Stimulated activated naive CD8-positive, alpha-beta T cell treated with anti-CD3 and anti-CD28 coated beads, Interleukin-15, amount 100 ng/mL, for 72 hours (primary cell): ENCODE measurements around the gene HES7.

Experiments
- ATAC-seq: fragments of 150-1000 bp; cut with Tn5 transposase; 2 replicates; pipeline ENCODE4 v1.10.0; 2021; ENCODE audit warnings: mild to moderate bottlenecking, moderate library complexity
- DNase-seq, 2 donors: peaks; one replicate each; pipeline ENCODE4 v3.0.0; 2021 to 2022
- H3K27ac Mint-ChIP-seq, 2 donors: one replicate each; pipeline ENCODE4 v1.8.0; 2022; ENCODE audit warnings: mild to moderate bottlenecking in 2 of 2, mixed read lengths in 2 of 2, moderate library complexity in 2 of 2
- H3K27me3 Mint-ChIP-seq: one replicate; pipeline ENCODE4 v1.8.0; 2022; ENCODE audit warnings: mixed read lengths
- H3K4me1 Mint-ChIP-seq: one replicate; pipeline ENCODE4 v1.8.0; 2022; ENCODE audit warnings: mild to moderate bottlenecking, mixed read lengths
- H3K4me3 Mint-ChIP-seq, 2 donors: one replicate each; pipeline ENCODE4 v1.8.0; 2022; ENCODE audit warnings: mild to moderate bottlenecking in 2 of 2, mixed read lengths in 2 of 2, moderate library complexity in 1 of 2
- H3K9me3 Mint-ChIP-seq, 2 donors: one replicate each; pipeline ENCODE4 v1.8.0; 2022; ENCODE audit warnings: mixed read lengths in 2 of 2

Gene HES7

GRCh38 chr17:8150194-8151119, 26.6 kb upstream of the HES7 start:
- H3K4me1 Mint-ChIP-seq = peaks cover 42% of the 10 kb centered on the region
- DNase-seq (no peak), ATAC-seq (no peak)
- peak overlapping the region; percentile 54 to 85 for H3K27ac Mint-ChIP-seq
- H3K4me3 Mint-ChIP-seq = peak overlapping the region in 1 of 2 donors; percentile 60
- H3K27me3 Mint-ChIP-seq = no peaks in the 10 kb centered on the region
- H3K9me3 Mint-ChIP-seq = no peaks in the 10 kb centered on the region

GRCh38 chr17:8149419-8150193, 25.7 kb upstream of the HES7 start:
- Mint-ChIP-seq H3K27ac (peak overlapping the region; percentile 33 to 54), H3K27me3 (no peaks in the 10 kb centered on the region), H3K4me1 (peaks cover 42% of the 10 kb centered on the region), H3K4me3 (peak overlapping the region in 1 of 2 donors; percentile 21), H3K9me3 (no peaks in the 10 kb centered on the region)
- ATAC-seq (no peak), DNase-seq (no peak)

DNA sequence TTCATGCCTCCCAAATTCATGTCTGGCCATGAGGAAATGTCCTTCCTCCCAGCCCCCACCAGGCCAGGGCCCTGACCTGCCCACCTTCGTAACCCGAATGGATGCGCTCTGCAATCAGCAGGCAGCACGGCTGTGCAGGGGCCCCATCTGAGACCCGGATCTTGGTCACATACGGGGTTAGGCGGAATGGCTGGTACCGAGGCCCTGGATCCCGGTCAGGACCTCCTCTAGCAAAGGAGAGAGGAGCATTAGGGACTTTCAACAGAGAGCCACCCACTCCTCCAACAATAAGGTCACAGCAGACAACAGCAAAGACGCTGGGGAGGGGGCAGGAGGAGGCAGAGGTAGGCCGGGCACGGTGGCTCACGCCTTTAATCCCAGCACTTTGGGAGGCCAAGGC, 24.7 kb upstream of the HES7 start:
- H3K27me3 Mint-ChIP-seq = no peaks in the 10 kb centered on the region
- H3K4me3 Mint-ChIP-seq = no peak overlapping the region
- peak overlapping the region in 1 of 2 donors; percentile 93 for H3K27ac Mint-ChIP-seq
- ATAC-seq (no peak), DNase-seq (no peak)
- peaks cover 42% of the 10 kb centered on the region for H3K4me1 Mint-ChIP-seq
- no peaks in the 10 kb centered on the region for H3K9me3 Mint-ChIP-seq

- Mint-ChIP-seq H3K9me3 (no peaks in the 10 kb centered on the region), H3K4me3 (no peak overlapping the region), H3K27me3 (no peaks in the 10 kb centered on the region), H3K4me1 (peaks cover 42% of the 10 kb centered on the region), H3K27ac (peak overlapping the region in 1 of 2 donors; percentile 93)
- no peak for ATAC-seq
- DNase-seq = no peak
These were observed 24.0 kb upstream of the HES7 start for GRCh38 chr17:8147805-8148404.

- Mint-ChIP-seq H3K27me3 (no peaks in the 10 kb centered on the region), H3K27ac (peak overlapping the region in 1 of 2 donors; percentile 90), H3K4me1 (peaks cover 42% of the 10 kb centered on the region), H3K9me3 (no peaks in the 10 kb centered on the region), H3K4me3 (no peak overlapping the region)
- DNase-seq = no peak
- ATAC-seq = no peak
These were observed 23.4 kb upstream of the HES7 start for GRCh38 chr17:8147141-8147804.

DNA sequence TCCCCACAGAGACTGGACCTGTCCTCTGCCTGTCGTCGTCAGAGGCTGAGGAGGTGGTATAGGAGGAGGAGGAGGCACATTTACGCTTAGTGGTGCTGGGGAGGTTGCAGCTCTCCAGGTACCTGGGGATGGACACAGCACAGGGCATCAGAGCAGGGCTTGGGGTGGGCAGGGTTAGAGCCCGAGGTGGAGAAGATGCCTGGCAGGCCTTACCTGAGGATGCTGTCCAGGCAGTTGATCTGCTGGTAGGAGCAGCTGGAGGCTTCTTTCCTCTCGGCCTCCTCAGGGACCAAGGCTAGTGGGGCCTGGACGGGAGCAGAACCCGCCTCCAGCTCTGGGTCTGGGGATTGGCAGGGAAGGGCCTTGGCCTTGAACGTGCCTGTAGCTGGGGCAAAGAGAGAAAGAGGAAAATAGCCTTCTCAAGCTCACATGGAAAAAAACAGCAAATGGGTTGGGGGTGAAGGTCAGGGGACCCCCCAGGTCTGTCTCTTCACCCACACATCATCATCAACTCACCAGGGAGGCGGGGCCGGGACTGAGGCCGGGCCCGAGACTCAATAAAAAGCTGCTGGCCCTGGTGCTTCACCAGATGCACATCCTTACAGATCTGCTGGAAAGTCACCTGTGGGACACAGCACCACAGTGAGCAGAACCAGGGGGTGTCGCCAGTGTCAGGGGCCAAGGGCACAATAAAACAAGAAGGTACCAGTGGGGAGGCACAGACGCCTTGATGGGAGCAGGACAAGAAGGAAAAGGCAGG, 22.7 kb upstream of the HES7 start:
- Mint-ChIP-seq H3K4me1 (peaks cover 42% of the 10 kb centered on the region), H3K27me3 (no peaks in the 10 kb centered on the region), H3K4me3 (no peak overlapping the region), H3K9me3 (no peaks in the 10 kb centered on the region), H3K27ac (no peak overlapping the region)
- ATAC-seq (no peak), DNase-seq (no peak)

DNA sequence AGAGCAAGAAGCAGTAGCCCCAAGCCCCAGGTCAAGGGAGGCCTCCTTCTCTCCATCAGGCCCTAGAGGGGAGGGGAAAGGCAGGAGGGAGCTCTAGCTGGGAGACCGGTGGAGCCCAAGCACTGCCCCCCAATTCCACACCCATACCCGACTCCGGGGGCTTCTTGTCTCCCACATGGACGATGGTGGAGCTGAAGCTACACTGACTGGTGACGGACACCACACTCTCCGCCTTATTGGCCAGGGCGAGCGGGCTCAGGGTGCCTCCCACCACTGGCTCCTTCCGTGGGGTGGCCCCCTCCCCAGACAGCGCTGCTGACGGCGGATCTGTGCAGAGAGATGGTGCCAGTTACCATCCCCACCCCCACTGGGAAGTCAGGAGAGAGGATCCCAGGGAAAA, 21.9 kb upstream of the HES7 start:
- no peaks in the 10 kb centered on the region for H3K9me3 Mint-ChIP-seq
- H3K4me1 Mint-ChIP-seq = peaks cover 46% of the 10 kb centered on the region
- no peaks in the 10 kb centered on the region for H3K27me3 Mint-ChIP-seq
- H3K27ac Mint-ChIP-seq = no peak overlapping the region
- ATAC-seq (no peak), DNase-seq (no peak)
- no peak overlapping the region for H3K4me3 Mint-ChIP-seq

- no peak for DNase-seq
- H3K27me3 Mint-ChIP-seq = no peaks in the 10 kb centered on the region
- ATAC-seq = no peak
- H3K27ac Mint-ChIP-seq = no peak overlapping the region
- no peak overlapping the region for H3K4me3 Mint-ChIP-seq
- peaks cover 34% of the 10 kb centered on the region for H3K4me1 Mint-ChIP-seq
- no peaks in the 10 kb centered on the region for H3K9me3 Mint-ChIP-seq
These were observed 20.7 kb upstream of the HES7 start for GRCh38 chr17:8144401-8145231.

- ATAC-seq (no peak), DNase-seq (no peak)
- Mint-ChIP-seq H3K4me1 (peaks cover 29% of the 10 kb centered on the region), H3K27me3 (no peaks in the 10 kb centered on the region), H3K27ac (peak overlapping the region; percentile 9 to 83), H3K4me3 (no peak overlapping the region), H3K9me3 (no peaks in the 10 kb centered on the region)
These were observed 19.9 kb upstream of the HES7 start for GRCh38 chr17:8143581-8144400.

- peak overlapping the region in 1 of 2 donors; percentile 9 for H3K27ac Mint-ChIP-seq
- no peaks in the 10 kb centered on the region for H3K27me3 Mint-ChIP-seq
- ATAC-seq = no peak
- H3K4me3 Mint-ChIP-seq = no peak overlapping the region
- H3K4me1 Mint-ChIP-seq = peaks cover 29% of the 10 kb centered on the region
- H3K9me3 Mint-ChIP-seq = no peaks in the 10 kb centered on the region
- no peak for DNase-seq
These were observed 19.1 kb upstream of the HES7 start for GRCh38 chr17:8142887-8143580.

DNA sequence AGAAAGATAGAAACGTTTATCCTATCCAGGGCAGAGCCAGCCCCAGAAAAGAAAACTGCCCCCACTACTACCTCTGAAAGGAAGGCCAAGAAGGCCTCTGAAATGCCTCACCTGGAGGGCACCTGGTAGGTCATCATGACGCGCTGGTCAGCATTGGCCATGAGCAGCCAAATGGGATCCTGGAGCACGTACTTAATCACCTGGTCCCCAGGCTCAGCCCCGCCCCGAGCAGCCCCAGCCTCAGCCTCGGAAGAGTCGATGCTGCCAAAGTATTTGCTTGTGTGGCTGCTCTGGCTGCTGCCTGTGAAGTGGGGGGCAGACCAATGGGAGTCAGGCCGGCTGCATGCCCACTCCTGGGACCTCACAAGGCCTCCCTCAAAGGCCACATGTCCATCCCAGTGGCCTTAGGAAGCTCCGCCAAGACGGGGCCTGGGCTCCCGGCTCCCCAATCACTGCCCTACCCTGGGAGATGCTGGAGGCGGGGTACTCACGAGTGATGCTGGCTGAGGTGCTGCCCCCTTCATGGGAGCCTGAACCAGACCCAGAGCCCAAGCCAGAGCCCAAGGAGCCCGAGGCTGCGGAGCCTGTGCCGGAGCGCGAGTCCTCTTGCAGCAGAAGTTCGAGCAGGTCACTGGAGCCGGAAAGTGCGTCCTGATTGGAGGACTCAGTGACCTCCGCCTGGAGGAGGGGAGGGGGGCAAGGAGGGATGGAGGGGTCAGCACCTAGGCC, 18.4 kb upstream of the HES7 start:
- no peak for ATAC-seq
- H3K4me1 Mint-ChIP-seq = peaks cover 22% of the 10 kb centered on the region

DNA sequence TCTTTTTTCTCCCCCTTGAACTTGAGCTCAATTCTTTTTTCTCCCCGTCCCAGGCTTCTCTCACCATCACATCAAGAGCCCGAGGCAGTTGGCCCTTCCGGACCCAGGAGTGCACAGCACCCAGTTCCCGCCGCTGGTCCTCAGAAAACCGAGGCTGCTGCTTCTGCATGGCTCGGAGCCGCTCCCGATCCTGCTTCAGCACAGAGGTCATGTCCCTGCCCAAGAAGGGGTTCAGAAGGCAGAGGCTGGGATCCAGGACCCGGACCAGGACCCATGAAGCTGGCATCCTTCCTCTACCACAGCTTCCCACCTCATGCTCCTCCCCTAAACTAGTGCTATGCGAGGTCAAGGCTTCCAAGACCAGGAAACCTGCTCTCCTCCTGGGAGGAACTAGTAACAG, 17.8 kb upstream of the HES7 start:
- Mint-ChIP-seq H3K9me3 (no peaks in the 10 kb centered on the region), H3K27me3 (no peaks in the 10 kb centered on the region), H3K4me3 (no peak overlapping the region), H3K27ac (no peak overlapping the region), H3K4me1 (peaks cover 16% of the 10 kb centered on the region)
- DNase-seq (no peak), ATAC-seq (no peak)

More for the DNA sequence above, 18.4 kb upstream of the HES7 start:
- Mint-ChIP-seq H3K27me3 (no peaks in the 10 kb centered on the region), H3K4me3 (no peak overlapping the region), H3K9me3 (no peaks in the 10 kb centered on the region), H3K27ac (no peak overlapping the region)
- DNase-seq = no peak
